ENCODE results near the gene DCLRE1A. TPM values are rescaled to one million over a fixed set of nuclear protein-coding genes. Genes with fewer than 3 reads are reported as not detected.

Gene DCLRE1A
- total RNA-seq, 1 experiment from 2014 or later = 15.0 TPM

- no peak overlapping the region for H3K4me3 ChIP-seq (ENCODE audit: low read depth in 2 of 2, low read length in 2 of 2)
- H3K9me3 ChIP-seq (ENCODE audit: control insufficient read depth, insufficient read depth, low read depth, low read length) = peaks cover 14% of the 10 kb centered on the region; the same call in 1 of the 2 replicates
- CTCF ChIA-PET = no interaction called here
- no TSS peak for BruUV-seq (replicated peaks)
- H3K27ac ChIP-seq (ENCODE audit: low read length) = no peak overlapping the region
- in situ Hi-C loops (cut with HindIII; ENCODE audit: low pct_unique_long_range_greater_than_20kb, low sequenced_read_pairs) = no loop called here
- POLR2A ChIA-PET = no interaction called here
- H3K36me3 ChIP-seq (ENCODE audit: control insufficient read depth, insufficient read depth, low read length) = peaks cover 21% of the 10 kb centered on the region
- no peaks in the 10 kb centered on the region for H3K4me1 ChIP-seq (ENCODE audit: control insufficient read depth, insufficient read depth, low read length)
- ATAC-seq (no peak), DNase-seq (ENCODE audit: low read depth, low spot score) (no peak)
- TF ChIP-seq TCF7L2 (IDR thresholded peaks at IDR 0.05; ENCODE audit: low read depth, low read length) (no peak), POLR2AphosphoS5 (IDR thresholded peaks at IDR 0.05; ENCODE audit: low read depth, low read length) (no peak), CTCF (IDR thresholded peaks at IDR 0.05) (no peak), SIN3A (IDR thresholded peaks at IDR 0.05; ENCODE audit: borderline replicate concordance, insufficient read depth, low read depth, low read length) (no peak), REST (IDR thresholded peaks at IDR 0.05; ENCODE audit: insufficient read depth in 1 of 2, low read depth in 2 of 2, low read length in 1 of 2) (no peak)
- intact Hi-C loops (cut with micrococcal nuclease; ENCODE audit: unreplicated experiment) = no loop called here
- H3K27me3 ChIP-seq (ENCODE audit: control insufficient read depth, insufficient read depth, low read length) = no peaks in the 10 kb centered on the region
These were observed 22.6 kb upstream of the DCLRE1A start for GRCh38 chr10:113876461-113876860.

- no peak for TF ChIP-seq SIN3A (IDR thresholded peaks at IDR 0.05; ENCODE audit: borderline replicate concordance, insufficient read depth, low read depth, low read length)
- TF ChIP-seq REST (IDR thresholded peaks at IDR 0.05; ENCODE audit: insufficient read depth in 1 of 2, low read depth in 2 of 2, low read length in 1 of 2) = no peak
- no peak for TF ChIP-seq POLR2AphosphoS5 (IDR thresholded peaks at IDR 0.05; ENCODE audit: low read depth, low read length)
- TF ChIP-seq CTCF (IDR thresholded peaks at IDR 0.05) = no peak
- no peak for TF ChIP-seq TCF7L2 (IDR thresholded peaks at IDR 0.05; ENCODE audit: low read depth, low read length)
- POLR2A ChIA-PET = interaction anchor here (0.6 kb wide), 2 partner anchors 38 to 44 kb away, joined by 3 to 5 read pairs; no protein-coding TSS in a partner anchor
- H3K9me3 ChIP-seq (ENCODE audit: control insufficient read depth, insufficient read depth, low read depth, low read length) = peaks cover 14% of the 10 kb centered on the region; the same call in 1 of the 2 replicates
- CTCF ChIA-PET = interaction anchor here (0.6 kb wide), 1 partner anchor 17 kb away, joined by 11 read pairs; no protein-coding TSS in a partner anchor
- in situ Hi-C loops (cut with HindIII; ENCODE audit: low pct_unique_long_range_greater_than_20kb, low sequenced_read_pairs) (no loop called here), intact Hi-C loops (cut with micrococcal nuclease; ENCODE audit: unreplicated experiment) (no loop called here)
- H3K27me3 ChIP-seq (ENCODE audit: control insufficient read depth, insufficient read depth, low read length) = no peaks in the 10 kb centered on the region
- H3K36me3 ChIP-seq (ENCODE audit: control insufficient read depth, insufficient read depth, low read length) = peaks cover 20% of the 10 kb centered on the region
- no peak overlapping the region for H3K4me3 ChIP-seq (ENCODE audit: low read depth in 2 of 2, low read length in 2 of 2)
- no peak for ATAC-seq
- DNase-seq (ENCODE audit: low read depth, low spot score) = no peak
- no peaks in the 10 kb centered on the region for H3K4me1 ChIP-seq (ENCODE audit: control insufficient read depth, insufficient read depth, low read length)
- 0 out of 2 replicates have a peak overlapping the region, but pooled peaks have one; percentile 9 for H3K27ac ChIP-seq (ENCODE audit: low read length)
- BruUV-seq (replicated peaks) = no TSS peak
These were observed 21.3 kb upstream of the DCLRE1A start for GRCh38 chr10:113875212-113875611.

All from Panc1 (cell line).